Adrenal gland (tissue), 12 donors: ENCODE results near the gene SLU7. TPM values are rescaled to one million over a fixed set of nuclear protein-coding genes. Genes with fewer than 3 reads are reported as not detected.

Experiments used
- DNase-seq, 7 donors: peaks; one replicate each; pipeline ENCODE4 v3.0.0-alpha.2; 2019 to 2020
- H3K27ac ChIP-seq, 5 donors: fragments of 200-600 bp; sonication (generic) in 4 of 5; 1 replicate in 3 of 5; 2 replicates in 2 of 5; pipeline versions ENCODE4 v1.5.1 to v1.8.0; 2016 to 2020; ENCODE audit warnings: mild to moderate bottlenecking in 1 of 5
- H3K27me3 ChIP-seq: fragments of 200-600 bp; 2 replicates; pipeline ENCODE4 v1.8.0; 2021
- H3K36me3 ChIP-seq, 2 donors: fragments of 200-600 bp; replicated peaks in 1 of 2; 1 replicate in 1 of 2; 2 replicates in 1 of 2; pipeline versions ENCODE4 v1.5.1 to v1.8.0; 2018 to 2022
- H3K4me1 ChIP-seq, 2 donors: fragments of 200-600 bp; replicated peaks in 1 of 2; 1 replicate in 1 of 2; 2 replicates in 1 of 2; pipeline versions ENCODE4 v1.5.1 to v1.8.0; 2018 to 2021
- H3K4me3 ChIP-seq, 4 donors: fragments of 200-600 bp; sonication (generic) in 3 of 4; one replicate each; pipeline ENCODE4 v1.5.1; 2016 to 2018
- H3K9me3 ChIP-seq, 3 donors: fragments of 200-600 bp; sonication (generic) in 1 of 3; replicated peaks in 1 of 3; 1 replicate in 2 of 3; 2 replicates in 1 of 3; pipeline versions ENCODE4 v1.5.1 to v1.8.0; 2016 to 2021
- POLR2A ChIP-seq, 2 donors: fragments of 450-650 bp; IDR thresholded peaks; one replicate each; pipeline ENCODE4 v1.6.1; 2017; ENCODE audit warnings: antibody characterized with exemption in 2 of 2, mild to moderate bottlenecking in 2 of 2, moderate library complexity in 1 of 2
- WGBS, 4 donors: extraction: QIAGEN DNeasy Blood & Tissue Kit in 2 of 4; methylation state at CpG; one replicate each; pipeline versions ENCODE4 v1.1.5 to v1.1.7; 2013 to 2017; 5-methylcytosine and 5-hydroxymethylcytosine counted together
- intact Hi-C, 2 donors: fragments of 100-400 bp; cut with DNase I; formaldehyde crosslinking; loops; one replicate each; pipeline versions ENCODE4 v1.14.1 to v1.15.0; 2022 to 2023
- polyA plus RNA-seq, 3 donors: library from polyadenylated mRNA; stranded (reverse); fragments of 200-250 nt in 2 of 3; fragments of 350-450 nt in 1 of 3; fragmentation: Illumina TruSeq in 1 of 3; extraction: RNeasy Lipid Tissue Mini Kit (QIAGEN cat#74804) in 1 of 3; gene quantifications; one replicate each; pipeline ENCODE4 v1.2.3, GENCODE V29; 2013 to 2014
- total RNA-seq, 9 donors: library from RNA; depleted of rRNA in 4 of 9; stranded (reverse); fragments of >200 nt in 4 of 9; fragments of 120-200 nt in 1 of 9; fragmentation: NEBNext Ultra II Directional in 1 of 9; extraction: Animal tissue kit (Norgen Biotek cat#: 25700) in 1 of 9; gene quantifications; one replicate each; pipeline versions ENCODE4 v1.1.0 to v1.2.4, GENCODE V29; 2013 to 2023
- TF ChIP-seq, protein P1 (sequence below), 6 experiments: fragments of 450-650 bp in 4 of 6; fragments of 200-600 bp in 2 of 6; sonication (generic) in 1 of 6; IDR thresholded peaks; 1 replicate in 5 of 6; 2 replicates in 1 of 6; pipeline versions ENCODE4 v1.5.1 to v1.8.0; 2016 to 2021; ENCODE audit warnings: antibody characterized with exemption in 6 of 6, mild to moderate bottlenecking in 2 of 6, moderate library complexity in 1 of 6
- donor health status: healthy with polysubstance abuse.
- donor health status: Bipolar disorder and iron deficiency.
- donor health status: DM: yes; HTN: yes; CAD: no.
- donor health status: DM: no; HTN: no; CAD: no.
- donor health status: DM: no; HTN: no; CAD: no.
- donor health status: DM: yes; HTN: yes; CAD: no.

Gene SLU7
- total and polyA plus RNA-seq, 12 donors = 27.1 to 138 (median 47.7) TPM

DNA sequence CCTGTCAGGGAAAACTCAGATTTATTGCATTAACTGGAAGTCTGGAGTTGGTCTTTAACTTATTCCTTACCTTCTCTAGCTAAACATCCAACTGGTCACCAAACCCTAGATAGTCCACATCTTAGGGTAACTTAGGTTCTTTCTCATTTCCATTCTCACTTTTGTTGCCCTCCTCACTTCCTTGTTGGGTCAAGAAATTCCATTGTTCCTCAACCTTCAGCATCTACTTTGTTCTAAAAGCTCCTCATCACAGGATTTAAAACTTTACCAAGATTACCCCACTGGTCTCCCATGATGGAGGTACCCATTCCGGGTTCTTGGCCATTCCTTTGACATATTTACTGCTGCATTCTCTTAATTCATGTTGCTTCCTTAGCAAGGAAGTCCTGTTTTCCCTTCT, 34.9 kb upstream of the SLU7 start:
- intact Hi-C loops = no loop called here
- H3K4me1 ChIP-seq = no peaks in the 10 kb centered on the region
- no peak overlapping the region for H3K4me3 ChIP-seq
- TF ChIP-seq POLR2A (IDR thresholded peaks at IDR 0.05) = no peak
- TF ChIP-seq, protein P1, sequence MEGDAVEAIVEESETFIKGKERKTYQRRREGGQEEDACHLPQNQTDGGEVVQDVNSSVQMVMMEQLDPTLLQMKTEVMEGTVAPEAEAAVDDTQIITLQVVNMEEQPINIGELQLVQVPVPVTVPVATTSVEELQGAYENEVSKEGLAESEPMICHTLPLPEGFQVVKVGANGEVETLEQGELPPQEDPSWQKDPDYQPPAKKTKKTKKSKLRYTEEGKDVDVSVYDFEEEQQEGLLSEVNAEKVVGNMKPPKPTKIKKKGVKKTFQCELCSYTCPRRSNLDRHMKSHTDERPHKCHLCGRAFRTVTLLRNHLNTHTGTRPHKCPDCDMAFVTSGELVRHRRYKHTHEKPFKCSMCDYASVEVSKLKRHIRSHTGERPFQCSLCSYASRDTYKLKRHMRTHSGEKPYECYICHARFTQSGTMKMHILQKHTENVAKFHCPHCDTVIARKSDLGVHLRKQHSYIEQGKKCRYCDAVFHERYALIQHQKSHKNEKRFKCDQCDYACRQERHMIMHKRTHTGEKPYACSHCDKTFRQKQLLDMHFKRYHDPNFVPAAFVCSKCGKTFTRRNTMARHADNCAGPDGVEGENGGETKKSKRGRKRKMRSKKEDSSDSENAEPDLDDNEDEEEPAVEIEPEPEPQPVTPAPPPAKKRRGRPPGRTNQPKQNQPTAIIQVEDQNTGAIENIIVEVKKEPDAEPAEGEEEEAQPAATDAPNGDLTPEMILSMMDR (IDR thresholded peaks at IDR 0.05) = no peak
- H3K27ac ChIP-seq = no peak overlapping the region
- WGBS, 4 donors = 47 to 63% (median 52%) methylated on average over 1 of the region's 1 CpG
- DNase-seq = no peak
- no peaks in the 10 kb centered on the region for H3K9me3 ChIP-seq
- no peaks in the 10 kb centered on the region for H3K36me3 ChIP-seq
- H3K27me3 ChIP-seq = no peaks in the 10 kb centered on the region

DNA sequence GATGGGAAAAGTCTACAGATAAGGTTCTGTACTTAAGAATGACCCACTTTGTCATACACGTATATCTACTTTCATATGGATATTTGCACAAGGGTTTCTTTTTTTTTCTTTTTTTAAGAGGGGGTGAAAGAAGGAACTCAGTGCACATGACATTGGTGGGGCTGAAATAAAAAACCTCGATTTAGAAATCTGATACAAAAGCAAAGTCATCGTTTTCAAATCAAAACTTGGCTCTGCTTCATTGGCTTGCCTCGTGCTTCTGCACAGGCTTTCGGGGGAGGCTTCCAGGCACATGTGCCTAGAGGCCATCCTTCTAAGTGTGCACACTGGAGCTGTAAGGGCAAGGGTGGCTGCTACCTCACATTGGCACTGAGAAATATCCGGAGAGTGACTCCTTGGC, 33.9 kb upstream of the SLU7 start:
- 47 to 63% (median 61%) methylated on average over 6 of the region's 6 CpGs for WGBS, 4 donors
- Histone ChIP-seq H3K36me3 (no peaks in the 10 kb centered on the region), H3K27ac (no peak overlapping the region), H3K27me3 (no peaks in the 10 kb centered on the region), H3K4me3 (no peak overlapping the region), H3K4me1 (no peaks in the 10 kb centered on the region), H3K9me3 (no peaks in the 10 kb centered on the region)
- TF ChIP-seq POLR2A (IDR thresholded peaks at IDR 0.05) = no peak
- TF ChIP-seq, protein P1 (IDR thresholded peaks at IDR 0.05) = no peak
- DNase-seq = peak in 1 of 7 donors; percentile 13
- intact Hi-C loops = no loop called here

DNA sequence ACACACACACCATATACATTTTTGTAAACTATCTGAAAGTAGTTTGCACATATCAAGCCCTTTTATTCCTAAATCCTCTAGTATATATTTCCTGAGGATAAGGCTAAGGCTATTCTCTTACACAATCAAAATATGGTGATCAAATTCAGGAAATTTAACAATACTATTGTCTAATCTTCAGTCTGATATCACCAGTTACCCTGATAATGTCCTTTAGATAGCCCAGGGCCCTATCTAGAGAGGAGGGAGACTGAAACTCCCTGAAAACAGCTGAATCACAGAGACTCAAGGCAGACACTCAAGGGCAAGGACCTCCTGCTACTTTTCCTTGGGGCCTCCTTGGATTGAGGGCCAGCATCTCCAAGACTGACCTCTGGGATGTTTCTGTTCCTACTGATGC, 33.2 kb upstream of the SLU7 start:
- H3K9me3 ChIP-seq = no peaks in the 10 kb centered on the region
- H3K27me3 ChIP-seq = no peaks in the 10 kb centered on the region
- DNase-seq = no peak
- H3K36me3 ChIP-seq = no peaks in the 10 kb centered on the region
- H3K4me1 ChIP-seq = no peaks in the 10 kb centered on the region
- no peak for TF ChIP-seq POLR2A (IDR thresholded peaks at IDR 0.05)
- TF ChIP-seq, protein P1 (IDR thresholded peaks at IDR 0.05) = no peak
- no peak overlapping the region for H3K4me3 ChIP-seq
- H3K27ac ChIP-seq = no peak overlapping the region
- intact Hi-C loops = no loop called here

DNA sequence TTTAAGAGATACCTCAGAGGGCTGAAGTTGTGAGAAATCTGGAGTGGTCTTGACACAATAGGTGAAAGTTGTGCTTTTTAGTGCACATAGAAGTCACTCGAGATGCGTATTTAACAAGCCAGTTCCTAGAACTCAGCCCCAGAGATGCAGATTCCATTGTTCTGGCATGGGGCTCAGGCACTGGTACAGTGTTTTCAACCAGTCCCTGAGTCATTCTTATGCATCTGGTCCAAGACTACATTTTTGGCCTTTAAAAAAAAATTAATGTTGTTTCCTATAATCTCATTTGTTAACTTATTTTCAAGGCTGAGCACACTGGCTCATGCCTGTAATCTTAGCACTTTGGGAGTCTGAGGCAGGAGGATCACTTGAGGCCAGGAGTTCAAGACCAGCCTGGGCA, 32.4 kb upstream of the SLU7 start:
- intact Hi-C loops = no loop called here
- WGBS, 4 donors = 89 to 100% (median 90%) methylated on average over 2 of the region's 2 CpGs

More for the DNA sequence above, 32.4 kb upstream of the SLU7 start:
- no peak overlapping the region for H3K4me3 ChIP-seq
- no peak for DNase-seq
- no peaks in the 10 kb centered on the region for H3K9me3 ChIP-seq
- H3K27ac ChIP-seq = no peak overlapping the region
- H3K36me3 ChIP-seq = no peaks in the 10 kb centered on the region
- no peaks in the 10 kb centered on the region for H3K4me1 ChIP-seq
- TF ChIP-seq, protein P1 (IDR thresholded peaks at IDR 0.05) = no peak
- no peak for TF ChIP-seq POLR2A (IDR thresholded peaks at IDR 0.05)
- H3K27me3 ChIP-seq = no peaks in the 10 kb centered on the region
